Stromal cell of bone marrow (primary cell): ENCODE data around the gene PTPRE.

Experiments used
- DNase-seq: peaks from one replicate; pipeline ENCODE4 v3.0.0-alpha.2; 2012; ENCODE audit warnings: low read depth

The PTPRE gene

DNA sequence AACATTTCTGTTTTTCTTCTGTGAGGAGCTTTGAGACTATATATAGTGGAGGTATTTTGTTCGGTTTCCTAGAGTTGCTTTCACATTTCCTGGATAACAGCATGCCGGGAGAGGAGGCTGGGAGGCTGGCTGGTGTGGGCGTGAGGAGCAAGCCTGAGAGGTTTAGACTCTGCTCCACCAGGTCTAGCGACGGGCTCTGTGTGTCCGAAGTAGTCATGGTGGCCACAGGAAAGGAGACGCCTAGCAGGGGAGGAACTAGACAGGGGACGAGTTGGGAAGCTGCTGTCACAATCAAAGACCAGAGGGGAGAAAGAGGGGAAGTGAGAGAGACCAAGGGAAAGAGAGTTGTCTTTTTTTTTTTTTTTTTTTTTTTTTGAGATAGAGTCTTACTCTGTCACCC lies 19.6 kb downstream of the PTPRE start:
- no peak for DNase-seq

DNA sequence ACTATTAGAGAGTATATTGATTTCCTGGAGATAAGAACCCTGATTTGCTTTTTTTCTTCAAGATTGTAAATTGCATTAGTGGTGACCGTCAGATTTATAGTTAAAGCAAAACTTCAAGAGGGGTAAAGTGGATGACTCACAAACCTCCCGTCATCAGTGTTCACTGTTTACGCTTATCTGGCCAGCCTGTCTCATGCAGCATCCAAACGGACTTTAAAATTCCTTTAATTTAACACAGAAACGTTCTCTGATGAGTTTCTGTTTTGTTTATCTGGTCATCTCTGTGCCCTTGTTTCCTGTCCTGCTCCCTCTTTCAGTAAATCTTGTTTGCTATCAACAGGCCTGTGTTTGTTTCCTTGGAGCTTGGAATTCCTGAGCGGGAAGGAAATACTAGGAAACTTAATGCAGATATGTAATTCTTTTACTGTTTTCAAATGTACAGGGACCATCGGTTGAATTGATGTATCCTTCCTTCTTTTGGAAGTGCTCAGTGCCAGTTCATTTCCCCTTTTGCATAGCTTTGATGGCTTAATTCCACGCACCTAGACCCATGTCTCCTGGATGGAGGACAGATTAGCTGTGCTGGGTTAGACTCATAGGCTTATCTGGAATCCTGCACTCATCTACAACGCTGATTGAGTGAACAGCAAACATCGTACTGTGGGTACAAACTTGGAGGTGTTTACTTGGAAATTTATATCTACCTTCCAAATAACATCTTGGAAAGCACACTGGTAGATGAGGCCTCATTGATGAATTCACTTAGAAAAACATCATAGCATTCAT lies 21.3 kb downstream of the PTPRE start:
- DNase-seq, result no peak

- no peak for DNase-seq
Measured at GRCh38 chr10:127932521-127933270, 25.8 kb downstream of the PTPRE start.

GRCh38 chr10:127933271-127933670 lies 26.4 kb downstream of the PTPRE start:
- DNase-seq, result no peak

GRCh38 chr10:127934383-127934782 lies 27.5 kb downstream of the PTPRE start:
- DNase-seq, result no peak

DNA sequence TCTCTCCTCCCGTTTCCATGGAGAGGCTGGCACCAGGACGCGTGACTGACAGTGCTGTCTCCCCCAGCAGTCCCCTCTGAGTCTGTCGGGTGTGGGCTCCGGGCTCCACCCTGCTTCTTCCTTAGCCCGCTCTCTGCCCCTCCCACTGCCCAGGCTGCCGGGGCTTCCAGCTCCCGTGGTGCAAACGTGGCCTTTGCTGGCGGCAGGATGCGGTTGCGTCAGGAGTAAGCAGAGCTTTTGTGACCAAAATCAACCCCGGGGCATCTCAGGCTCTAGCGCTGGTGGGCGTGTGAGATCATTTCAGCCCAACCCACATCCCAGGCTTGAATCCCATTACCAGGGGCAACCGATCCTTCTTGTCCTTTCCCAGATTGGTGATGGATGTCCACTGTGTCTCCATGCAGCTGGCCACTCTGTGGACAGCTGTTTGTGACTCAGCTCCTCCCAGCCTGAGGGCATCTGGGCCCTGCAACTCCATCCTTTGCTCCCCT lies 28.2 kb downstream of the PTPRE start:
- no peak for DNase-seq

GRCh38 chr10:127937069-127937468 lies 30.2 kb downstream of the PTPRE start:
- DNase-seq, result no peak

- no peak for DNase-seq
Measured at GRCh38 chr10:127937915-127938463, 31.1 kb downstream of the PTPRE start.

GRCh38 chr10:127939786-127940330 lies 33.0 kb downstream of the PTPRE start:
- no peak for DNase-seq

- no peak for DNase-seq
Measured at GRCh38 chr10:127940866-127941640, 34.1 kb downstream of the PTPRE start.

GRCh38 chr10:127942811-127943210 lies 35.9 kb downstream of the PTPRE start:
- no peak for DNase-seq

- DNase-seq, result no peak
Measured at GRCh38 chr10:127943336-127943910, 36.5 kb downstream of the PTPRE start.

GRCh38 chr10:127944256-127944655 lies 37.4 kb downstream of the PTPRE start:
- no peak for DNase-seq

GRCh38 chr10:127945341-127945758 lies 38.4 kb downstream of the PTPRE start:
- DNase-seq, result peak; percentile 9

DNA sequence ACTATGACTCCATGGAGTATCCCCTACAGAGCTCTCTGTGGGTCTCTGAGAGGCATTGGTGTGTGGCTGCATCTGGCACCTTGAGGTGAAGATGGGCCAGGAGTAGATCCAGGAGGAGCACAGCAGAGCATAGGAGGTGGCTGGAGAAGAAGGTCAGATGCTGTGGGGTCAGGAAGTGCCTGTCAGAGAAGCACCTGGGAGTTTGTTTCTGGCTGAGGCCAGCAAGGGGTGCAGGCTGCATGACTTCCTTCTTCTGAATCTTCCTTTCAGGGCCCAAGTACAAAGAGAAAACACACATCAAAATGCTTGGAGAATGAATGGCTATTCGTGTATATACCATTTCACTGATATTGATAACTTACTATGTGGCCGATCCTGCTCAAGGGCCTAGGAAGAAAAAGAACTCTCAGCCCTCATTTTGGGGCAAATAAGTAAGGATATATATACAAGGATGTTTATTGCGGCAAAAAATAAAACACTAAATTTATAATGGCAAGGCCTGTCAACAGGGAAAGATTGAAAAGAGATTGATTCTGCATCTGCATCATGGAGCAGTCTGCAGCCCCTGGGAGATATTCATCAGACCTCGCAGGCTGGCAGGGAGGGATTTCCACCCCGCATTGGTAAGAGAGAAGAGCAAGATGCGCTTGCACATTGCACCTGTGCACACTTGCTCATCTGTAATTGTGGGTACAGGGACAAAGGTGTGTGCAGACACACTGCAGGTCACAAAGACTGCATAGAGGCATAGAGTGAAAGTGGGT lies 39.2 kb downstream of the PTPRE start:
- DNase-seq, result no peak

DNA sequence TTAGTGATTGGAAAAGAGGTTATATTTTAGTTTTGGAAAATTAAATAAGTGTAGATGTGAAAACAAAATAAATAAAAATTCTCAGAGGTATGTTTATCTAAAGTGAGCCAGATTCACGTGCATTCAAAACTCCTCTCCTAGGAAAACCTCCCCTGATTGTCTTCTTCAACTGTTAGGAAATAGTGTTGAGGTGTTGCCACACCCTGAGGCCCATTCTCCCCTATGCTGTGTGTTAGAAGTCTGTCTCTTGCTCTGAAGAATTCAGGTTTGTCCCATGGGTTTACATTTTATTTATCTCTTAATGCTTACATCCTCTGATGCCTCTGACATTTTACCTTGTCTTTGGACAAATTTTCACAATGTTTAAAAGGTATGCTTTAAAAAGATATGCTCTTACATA lies 40.3 kb downstream of the PTPRE start:
- DNase-seq, result no peak

DNA sequence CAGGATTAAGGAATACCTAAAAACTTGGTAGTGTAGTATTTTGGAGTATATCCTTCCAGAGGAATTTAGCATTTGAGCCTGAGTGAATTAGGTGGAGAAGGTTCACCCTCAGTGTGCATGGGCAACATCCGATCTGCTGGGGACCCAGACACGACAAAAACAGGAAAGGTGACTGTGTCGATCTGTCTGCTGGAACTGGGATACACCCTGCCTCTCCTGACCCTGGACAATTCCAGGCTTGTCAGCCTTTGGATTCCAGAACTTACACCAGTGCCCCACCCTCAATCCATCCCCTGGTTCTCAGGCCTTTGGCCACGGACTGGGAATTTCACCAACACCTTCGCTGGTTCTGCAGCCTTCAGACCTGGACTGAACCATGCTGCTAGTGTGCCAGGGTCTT lies 41.9 kb downstream of the PTPRE start:
- no peak for DNase-seq

GRCh38 chr10:127949831-127950230 lies 42.9 kb downstream of the PTPRE start:
- DNase-seq, result no peak

DNA sequence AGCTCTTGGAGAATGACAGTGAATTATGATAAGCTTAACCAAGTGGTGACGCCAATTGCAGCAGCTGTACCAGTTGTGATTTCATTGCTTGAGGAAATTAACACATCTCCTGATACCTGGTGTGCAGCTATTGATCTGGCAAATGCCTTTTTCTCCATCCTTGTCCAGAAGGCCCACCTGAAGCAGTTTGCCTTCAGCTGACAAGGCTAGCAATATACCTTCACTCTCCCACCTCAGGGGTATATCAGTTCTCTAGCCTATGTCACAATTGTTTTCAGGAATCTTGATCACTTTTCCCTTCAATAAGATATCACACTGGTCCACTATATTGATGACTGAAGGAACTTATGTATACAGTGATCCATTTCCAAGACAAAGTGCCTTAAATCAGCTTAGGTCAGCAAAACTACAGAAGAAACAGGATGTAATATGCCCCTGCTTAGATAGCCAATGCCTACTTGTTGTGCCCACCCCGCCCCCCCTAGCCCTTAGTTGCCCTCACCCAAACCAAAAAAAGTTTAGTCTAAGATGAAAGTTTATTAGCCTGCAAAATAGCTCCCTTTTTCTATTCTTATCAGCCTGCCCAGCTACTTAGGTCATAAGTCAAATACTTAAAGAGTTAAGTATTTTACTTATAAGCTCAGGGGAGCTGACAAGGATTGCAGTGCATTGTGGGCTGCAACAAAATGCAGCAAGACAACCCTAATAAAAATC lies 45.1 kb downstream of the PTPRE start:
- no peak for DNase-seq

GRCh38 chr10:127952575-127952869 lies 45.6 kb downstream of the PTPRE start:
- DNase-seq, result no peak
